ENCODE results near the gene GRID2. TPM values are rescaled to one million over a fixed set of nuclear protein-coding genes. Genes with fewer than 3 reads are reported as not detected.

GRID2 gene
- total and polyA plus RNA-seq, 4 donors: under 0.01 to 0.02 TPM; not detected in 2

GRCh38 chr4:92988301-92988700 lies 684.5 kb downstream of the GRID2 start:
- 49% methylated on average over 2 of the region's 2 CpGs for WGBS
- TF ChIP-seq ATF3 (IDR thresholded peaks at IDR 0.05) (peak; percentile 28), HNF4G (IDR thresholded peaks at IDR 0.05) (no peak), HNF4A (conservative IDR thresholded peaks at IDR 0.05) (peak; percentile 60 to 65), REST (IDR thresholded peaks at IDR 0.05) (no peak), GABPA (IDR thresholded peaks at IDR 0.05 in 1 of 2, conservative IDR thresholded peaks at IDR 0.05 in 1 of 2) (no peak), YY1 (IDR thresholded peaks at IDR 0.05) (no peak), ZBTB33 (IDR thresholded peaks at IDR 0.05) (no peak), FOXA1 (IDR thresholded peaks at IDR 0.05) (no peak), SP1 (IDR thresholded peaks at IDR 0.05) (no peak), TAF1 (conservative IDR thresholded peaks at IDR 0.05) (no peak), NR2F2 (IDR thresholded peaks at IDR 0.05) (no peak), FOXA2 (IDR thresholded peaks at IDR 0.05) (no peak), MAX (IDR thresholded peaks at IDR 0.05) (peak; percentile 9), JUND (IDR thresholded peaks at IDR 0.05) (peak; percentile 33 to 82), CTCF (IDR thresholded peaks at IDR 0.05; ENCODE audit: low read depth, low read length, missing input control) (no peak), RAD21 (IDR thresholded peaks at IDR 0.05) (peak; percentile 17 to 38), RXRA (IDR thresholded peaks at IDR 0.05) (peak; percentile 24 to 57), EGR1 (IDR thresholded peaks at IDR 0.05; ENCODE audit: low read depth in 2 of 2) (no peak)
- no peak overlapping the region for H3K9ac ChIP-seq (ENCODE audit: low read depth in 1 of 2, low read length in 2 of 2)
- H3K27ac ChIP-seq (ENCODE audit: low read depth in 1 of 2, low read length in 2 of 2): no peak overlapping the region
- peaks cover 2 to 27% (median 14%) of the 10 kb centered on the region in 4 donors for H3K4me1 ChIP-seq (ENCODE audit: control insufficient read depth in 4 of 4, insufficient read depth in 4 of 4, low read length in 3 of 4)
- no peak for DNase-seq (ENCODE audit: low spot score)
- no peaks in the 10 kb centered on the region for H3K27me3 ChIP-seq (ENCODE audit: control insufficient read depth in 4 of 4, insufficient read depth in 4 of 4, low read length in 3 of 4)
- H3K4me3 ChIP-seq (ENCODE audit: low read depth in 1 of 3, low read length in 3 of 3): no peak overlapping the region
- H3K36me3 ChIP-seq (ENCODE audit: control insufficient read depth in 4 of 4, insufficient read depth in 3 of 4, low read depth in 1 of 4, low read length in 3 of 4): no peaks in the 10 kb centered on the region
- no peaks in the 10 kb centered on the region for H3K9me3 ChIP-seq (ENCODE audit: control insufficient read depth in 4 of 4, low read length in 3 of 4)

Measured in liver (tissue), 9 donors.